HepG2 (cell line): Measurements from ENCODE around the gene M1AP. TPM values are rescaled to one million over a fixed set of nuclear protein-coding genes. Genes with fewer than 3 reads are reported as not detected.

ENCODE experiments used
- ATAC-seq: fragments of 200-7000 bp; cut with Tn5 transposase; 3 replicates; pipeline ENCODE4 v1.9.1; 2020; ENCODE audit warnings: mild to moderate bottlenecking, moderate library complexity
- BruUV-seq: library from RNA; stranded (reverse); fragments of 400-500 nt; replicated peaks from 2 replicates; lab custom pipeline; 2021; lab: Mats Ljungman, UMichigan
- CTCF ChIA-PET: fragments of 300-600 bp; formaldehyde crosslinking; extraction: SDS; loops from one replicate; lab custom pipeline; 2021; ENCODE audit warnings: low total read pairs, inconsistent platforms, low intra/inter-chr PET ratio; lab: Yijun Ruan, JAX
- POLR2A ChIA-PET: fragments of 350-600 bp; sonication (Branson Sonifier 250); formaldehyde crosslinking; loops from one replicate; lab custom pipeline; 2020; ENCODE audit warnings: antibody characterized with exemption, inconsistent platforms; lab: Yijun Ruan, JAX
- DNase-seq: peaks from one replicate; pipeline ENCODE4 v3.0.0-alpha.2; 2015; ENCODE audit warnings: low spot score
- FAIRE-seq: peaks from 3 replicates; lab custom pipeline; 2011; peaks lifted over from hg19 to GRCh38; lab: Jason Lieb, UNC
- H2AFZ ChIP-seq: one replicate; pipeline ENCODE4 v1.6.1; 2011; ENCODE audit warnings: low read length, inconsistent platforms
- H3K27ac ChIP-seq: fragments of 300-600 bp; 3 replicates; pipeline ENCODE4 v1.8.0; 2011; ENCODE audit warnings: mixed run types, mild to moderate bottlenecking, mixed read lengths, low read length, inconsistent platforms; ENCODE audit not compliant: insufficient read depth; ENCODE audit errors: extremely low read length
- H3K27me3 ChIP-seq, 2 experiments: fragments of 200-600 bp in 1 of 2; 2 replicates in 1 of 2; 3 replicates in 1 of 2; pipeline versions ENCODE4 v1.6.0 to v1.8.0; 2011; ENCODE audit warnings: low read length in 2 of 2, mild to moderate bottlenecking in 2 of 2, moderate library complexity in 2 of 2, inconsistent platforms in 1 of 2; ENCODE audit not compliant: insufficient read depth in 2 of 2, control insufficient read depth in 1 of 2
- H3K36me3 ChIP-seq, 2 experiments: fragments of 200-600 bp in 1 of 2; replicated peaks in 1 of 2; 2 replicates in 1 of 2; 3 replicates in 1 of 2; pipeline versions ENCODE4 v1.5.1 to v1.8.0; 2011; ENCODE audit warnings: low read length in 2 of 2, inconsistent platforms in 1 of 2; ENCODE audit not compliant: insufficient read depth in 2 of 2, control insufficient read depth in 1 of 2
- H3K4me1 ChIP-seq: 2 replicates; pipeline ENCODE4 v1.5.1; 2012; ENCODE audit warnings: low read length, inconsistent platforms; ENCODE audit not compliant: insufficient read depth
- H3K4me2 ChIP-seq: 2 replicates; pipeline ENCODE4 v1.6.0; 2011; ENCODE audit warnings: low read depth, low read length, inconsistent platforms
- H3K4me3 ChIP-seq, 3 experiments: fragments of 200-600 bp in 1 of 3; sonication (generic), shearing (Covaris generic) in 1 of 3; replicated peaks in 1 of 3; 2 replicates each; pipeline ENCODE4 v1.5.1; 2011 to 2016; ENCODE audit warnings: low read length in 3 of 3, inconsistent platforms in 2 of 3, low read depth in 2 of 3, mild to moderate bottlenecking in 2 of 3, control low read depth in 1 of 3, mixed read lengths in 1 of 3; ENCODE audit not compliant: insufficient read depth in 1 of 3
- H3K79me2 ChIP-seq: one replicate; pipeline ENCODE4 v1.6.1; 2011; ENCODE audit warnings: low read length, inconsistent platforms; ENCODE audit not compliant: insufficient read depth
- H3K9ac ChIP-seq: 2 replicates; pipeline ENCODE4 v1.6.0; 2011; ENCODE audit warnings: mild to moderate bottlenecking, low read depth, low read length, inconsistent platforms; ENCODE audit not compliant: insufficient read depth
- H3K9me3 ChIP-seq: 2 replicates; pipeline ENCODE4 v1.5.1; 2012; ENCODE audit warnings: mild to moderate bottlenecking, low read length
- H4K20me1 ChIP-seq: 2 replicates; pipeline ENCODE4 v1.6.0; 2011; ENCODE audit warnings: inconsistent platforms, mild to moderate bottlenecking, low read length, moderate library complexity; ENCODE audit not compliant: insufficient read depth
- DPF2 ChIP-seq: sonication (generic); formaldehyde crosslinking; IDR thresholded peaks from 2 replicates; pipeline ENCODE4 v1.4.0; 2020; ENCODE audit warnings: mild to moderate bottlenecking, low read depth, missing genetic modification reagents, borderline replicate concordance
- MED8 ChIP-seq: sonication (generic); formaldehyde crosslinking; IDR thresholded peaks from 2 replicates; pipeline ENCODE4 v1.8.1; 2023; ENCODE audit warnings: mild to moderate bottlenecking, missing genetic modification reagents; ENCODE audit not compliant: insufficient replicate concordance
- SNRNP70 ChIP-seq: fragments of 200-400 bp; formaldehyde crosslinking; IDR thresholded peaks from 2 replicates; pipeline ENCODE4 v1.6.1; 2017; ENCODE audit warnings: mild to moderate bottlenecking, low read depth, low read length, moderate library complexity
- SSRP1 ChIP-seq: IDR thresholded peaks from 2 replicates; pipeline ENCODE4 v1.6.1; 2016; ENCODE audit warnings: control low read depth
- TP53 ChIP-seq: sonication (generic); formaldehyde crosslinking; conservative IDR thresholded peaks from 2 replicates; pipeline ENCODE4 v1.4.0; 2020; ENCODE audit warnings: missing genetic modification reagents
- ZNF101 ChIP-seq: sonication (generic); formaldehyde crosslinking; IDR thresholded peaks from 2 replicates; pipeline ENCODE4 v1.4.0; 2020; ENCODE audit warnings: mild to moderate bottlenecking, low read depth, missing genetic modification reagents, borderline replicate concordance
- WGBS: methylation state at CpG from one replicate; pipeline ENCODE4 v1.1.6; 2017; ENCODE audit warnings: low lambda C conversion rate; 5-methylcytosine and 5-hydroxymethylcytosine counted together
- in situ Hi-C: cut with HindIII; loops from 2 replicates; pipeline ENCODE4 v1.10.0; 2017; ENCODE audit warnings: low pct_unique_long_range_greater_than_20kb; ENCODE audit not compliant: extremely low pct_ligation_motif_present
- intact Hi-C: fragments of 100-400 bp; cut with micrococcal nuclease; formaldehyde crosslinking; loops from one replicate; pipeline ENCODE4 v1.10.0; 2022; ENCODE audit not compliant: unreplicated experiment
- polyA plus RNA-seq, 8 experiments: library from polyadenylated mRNA; depleted of rRNA in 3 of 8; stranded (reverse) in 7 of 8; unstranded in 1 of 8; fragments of >200 nt; fragmentation: Illumina TruSeq in 4 of 8; extraction: Trizol in 4 of 8; gene quantifications; 2 replicates each; pipeline versions ENCODE4 v1.2.1 to v1.2.3, GENCODE V29; 2011 to 2016; ENCODE audit warnings: low read depth in 4 of 8, missing spikeins in 1 of 8, mixed read lengths in 1 of 8; ENCODE audit not compliant: insufficient read depth in 1 of 8
- total RNA-seq, 5 experiments: library from RNA; depleted of rRNA; stranded (reverse); fragments of >200 nt; fragmentation: Illumina TruSeq; extraction: Trizol; gene quantifications; 2 replicates each; pipeline ENCODE4 v1.2.3, GENCODE V29; 2016; ENCODE audit warnings: low read depth in 1 of 5
- TF ChIP-seq, protein P1 (sequence below): sonication (generic); formaldehyde crosslinking; IDR thresholded peaks from 2 replicates; pipeline ENCODE4 v1.4.0; 2020; ENCODE audit warnings: mild to moderate bottlenecking, missing genetic modification reagents
- TF ChIP-seq, protein P2 (sequence below): sonication (generic); formaldehyde crosslinking; IDR thresholded peaks from 2 replicates; pipeline ENCODE4 v1.4.0; 2020; ENCODE audit warnings: missing genetic modification reagents

M1AP gene
- total and polyA plus RNA-seq, 2 of the 13 experiments (the other 11 are each of a cell fraction or from before 2014, with no cell fraction given) = not detected

DNA sequence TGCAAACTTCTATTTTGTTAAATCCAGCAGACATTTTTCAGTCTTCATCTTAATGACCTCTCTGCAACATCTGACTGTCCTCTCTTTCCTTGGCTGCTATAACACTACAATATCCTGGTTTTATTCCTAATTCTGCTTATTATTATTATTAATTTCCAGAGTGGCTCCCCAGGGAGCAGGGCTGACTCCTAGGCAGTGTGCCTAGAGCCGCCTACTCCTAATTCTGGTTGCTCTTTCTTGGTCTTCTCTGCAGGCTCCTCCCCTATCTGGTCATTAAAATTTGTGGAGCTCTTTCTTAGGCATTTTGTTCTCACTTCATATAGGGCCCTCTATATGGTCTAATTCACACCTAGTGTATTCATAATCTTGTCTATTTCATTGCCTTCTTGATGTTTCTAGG is 105.2 kb downstream of the M1AP start:
- TF ChIP-seq MED8 = no peak
- no peak for TF ChIP-seq TP53 (CRISPR knock-in tag)
- TF ChIP-seq, protein P1, sequence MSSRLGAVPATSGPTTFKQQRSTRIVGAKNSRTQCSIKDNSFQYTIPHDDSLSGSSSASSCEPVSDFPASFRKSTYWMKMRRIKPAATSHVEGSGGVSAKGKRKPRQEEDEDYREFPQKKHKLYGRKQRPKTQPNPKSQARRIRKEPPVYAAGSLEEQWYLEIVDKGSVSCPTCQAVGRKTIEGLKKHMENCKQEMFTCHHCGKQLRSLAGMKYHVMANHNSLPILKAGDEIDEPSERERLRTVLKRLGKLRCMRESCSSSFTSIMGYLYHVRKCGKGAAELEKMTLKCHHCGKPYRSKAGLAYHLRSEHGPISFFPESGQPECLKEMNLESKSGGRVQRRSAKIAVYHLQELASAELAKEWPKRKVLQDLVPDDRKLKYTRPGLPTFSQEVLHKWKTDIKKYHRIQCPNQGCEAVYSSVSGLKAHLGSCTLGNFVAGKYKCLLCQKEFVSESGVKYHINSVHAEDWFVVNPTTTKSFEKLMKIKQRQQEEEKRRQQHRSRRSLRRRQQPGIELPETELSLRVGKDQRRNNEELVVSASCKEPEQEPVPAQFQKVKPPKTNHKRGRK (CRISPR knock-in tag) = no peak
- TF ChIP-seq DPF2 (CRISPR knock-in tag) = no peak
- TF ChIP-seq, protein P2, sequence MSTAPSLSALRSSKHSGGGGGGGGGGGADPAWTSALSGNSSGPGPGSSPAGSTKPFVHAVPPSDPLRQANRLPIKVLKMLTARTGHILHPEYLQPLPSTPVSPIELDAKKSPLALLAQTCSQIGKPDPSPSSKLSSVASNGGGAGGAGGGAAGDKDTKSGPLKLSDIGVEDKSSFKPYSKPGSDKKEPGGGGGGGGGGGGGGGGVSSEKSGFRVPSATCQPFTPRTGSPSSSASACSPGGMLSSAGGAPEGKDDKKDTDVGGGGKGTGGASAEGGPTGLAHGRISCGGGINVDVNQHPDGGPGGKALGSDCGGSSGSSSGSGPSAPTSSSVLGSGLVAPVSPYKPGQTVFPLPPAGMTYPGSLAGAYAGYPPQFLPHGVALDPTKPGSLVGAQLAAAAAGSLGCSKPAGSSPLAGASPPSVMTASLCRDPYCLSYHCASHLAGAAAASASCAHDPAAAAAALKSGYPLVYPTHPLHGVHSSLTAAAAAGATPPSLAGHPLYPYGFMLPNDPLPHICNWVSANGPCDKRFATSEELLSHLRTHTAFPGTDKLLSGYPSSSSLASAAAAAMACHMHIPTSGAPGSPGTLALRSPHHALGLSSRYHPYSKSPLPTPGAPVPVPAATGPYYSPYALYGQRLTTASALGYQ = no peak
- TF ChIP-seq ZNF101 (CRISPR knock-in tag) = no peak
- TF ChIP-seq SNRNP70 = no peak
- no peak for TF ChIP-seq SSRP1 (CRISPR knock-in tag)
- Histone ChIP-seq H4K20me1 (no peaks in the 10 kb centered on the region), H3K4me1 (peaks cover 2% of the 10 kb centered on the region), H3K79me2 (no peaks in the 10 kb centered on the region), H2AFZ (no peak overlapping the region), H3K27me3 (peaks cover 0 to 28% of the 10 kb centered on the region in 2 experiments; a peak in 3 of 5 replicates), H3K27ac (no peak overlapping the region), H3K36me3 (no peaks in the 10 kb centered on the region), H3K4me3 (no peak overlapping the region), H3K9me3 (no peaks in the 10 kb centered on the region), H3K9ac (no peak overlapping the region), H3K4me2 (no peak overlapping the region)
- in situ Hi-C loops (no loop called here), intact Hi-C loops (no loop called here)
- DNase-seq = no peak
- 41% methylated on average over 1 of the region's 1 CpG for WGBS
- BruUV-seq = no TSS peak
- no peak for ATAC-seq
- no peak for FAIRE-seq
- ChIA-PET POLR2A (no interaction called here), CTCF (no interaction called here)
